Upper lobe of right lung (tissue), 1 donor: ENCODE data around the gene SOX18. TPM values are rescaled to one million over a fixed set of nuclear protein-coding genes. Genes with fewer than 3 reads are reported as not detected.

Source experiments
- ATAC-seq: fragments of 200-7000 bp; cut with Tn5 transposase; one replicate; pipeline ENCODE4 v1.9.1; 2020; ENCODE audit warnings: mild to moderate bottlenecking, moderate library complexity
- DNase-seq: peaks from one replicate; pipeline ENCODE4 v3.0.0-alpha.2; 2020
- H3K27ac ChIP-seq: fragments of 200-600 bp; one replicate; pipeline ENCODE4 v1.8.0; 2022
- H3K27me3 ChIP-seq: fragments of 200-600 bp; one replicate; pipeline ENCODE4 v1.8.0; 2022; ENCODE audit warnings: mild to moderate bottlenecking
- H3K36me3 ChIP-seq: fragments of 200-600 bp; one replicate; pipeline ENCODE4 v1.8.0; 2022
- H3K4me1 ChIP-seq: fragments of 200-600 bp; one replicate; pipeline ENCODE4 v1.8.0; 2022
- H3K4me3 ChIP-seq: fragments of 200-600 bp; one replicate; pipeline ENCODE4 v1.8.0; 2022; ENCODE audit warnings: mild to moderate bottlenecking
- H3K9me3 ChIP-seq: fragments of 200-600 bp; one replicate; pipeline ENCODE4 v1.8.0; 2022
- CTCF ChIP-seq: fragments of 200-600 bp; IDR thresholded peaks from one replicate; pipeline ENCODE4 v1.8.0; 2022; ENCODE audit warnings: antibody characterized with exemption
- intact Hi-C: fragments of 100-400 bp; cut with DNase I; formaldehyde crosslinking; loops from one replicate; pipeline ENCODE4 v1.11.0; 2022
- microRNA-seq: library from miRNA; unstranded; fragments of <30 nt; microRNA quantifications from one replicate; pipeline ENCODE4 v1.2.0, GENCODE V29; 2020; ENCODE audit warnings: borderline microRNAs expressed
- total RNA-seq: library from RNA; stranded (reverse); fragmentation: NEBNext Ultra II Directional; extraction: Animal tissue kit (Norgen Biotek cat#: 25700); gene quantifications from one replicate; pipeline ENCODE4 v1.2.1, GENCODE V29; 2021
- donor health status: DM: no; HTN: yes; CAD: no; lungs with severe emphysema.

Gene SOX18
- total RNA-seq, 1 donor from 2014 or later: 135 TPM

- DNase-seq (no peak), ATAC-seq (no peak)
- intact Hi-C loops: no loop called here
- H3K4me1 ChIP-seq: peaks cover 4% of the 10 kb centered on the region
- H3K27ac ChIP-seq: no peak overlapping the region
- H3K27me3 ChIP-seq: no peaks in the 10 kb centered on the region
- H3K9me3 ChIP-seq: no peaks in the 10 kb centered on the region
- no peak for TF ChIP-seq CTCF
- no peak overlapping the region for H3K4me3 ChIP-seq
- peaks cover 96% of the 10 kb centered on the region for H3K36me3 ChIP-seq
Observed at GRCh38 chr20:64001607-64002011, 47.8 kb downstream of the SOX18 start.

GRCh38 chr20:64000906-64001305 lies 48.5 kb downstream of the SOX18 start:
- H3K36me3 ChIP-seq: peaks cover 97% of the 10 kb centered on the region
- no peaks in the 10 kb centered on the region for H3K9me3 ChIP-seq
- H3K27me3 ChIP-seq: no peaks in the 10 kb centered on the region
- no peak overlapping the region for H3K4me3 ChIP-seq
- TF ChIP-seq CTCF: no peak
- intact Hi-C loops: no loop called here
- ATAC-seq (no peak), DNase-seq (no peak)
- peaks cover 4% of the 10 kb centered on the region for H3K4me1 ChIP-seq
- H3K27ac ChIP-seq: no peak overlapping the region

Small RNA genes within 50 kb of the gene (microRNA-seq; reads per million reads assigned to microRNA genes)
- gene MIR6813: 0.66 reads per million

Other genes starting within 250 kb of the SOX18 start
- gene ZBTB46, start 218.4 kb downstream of the SOX18 start, total RNA-seq: 19.7 TPM
- not detected for gene ABHD16B, start 188.1 kb downstream of the SOX18 start, total RNA-seq
- gene TPD52L2, start 184.4 kb downstream of the SOX18 start, total RNA-seq: 81.5 TPM
- 49.8 TPM for gene DNAJC5, start 154.5 kb downstream of the SOX18 start, total RNA-seq
- gene UCKL1, start 93.2 kb downstream of the SOX18 start, total RNA-seq: 38.9 TPM
- gene ZNF512B, start 79.7 kb downstream of the SOX18 start, total RNA-seq: 17.6 TPM
- 4.3 TPM for gene SAMD10, start 70.0 kb downstream of the SOX18 start, total RNA-seq
- 58.9 TPM for gene PRPF6, start 68.5 kb downstream of the SOX18 start, total RNA-seq
- gene C20orf204, start 13.5 kb downstream of the SOX18 start, total RNA-seq: 1.9 TPM
- gene TCEA2, start 13.6 kb upstream of the SOX18 start, total RNA-seq: 40.2 TPM
- gene RGS19, start 29.9 kb upstream of the SOX18 start, total RNA-seq: 40.8 TPM
- 1.9 TPM for gene OPRL1, start 30.4 kb upstream of the SOX18 start, total RNA-seq
- gene LKAAEAR1, start 34.8 kb upstream of the SOX18 start, total RNA-seq: not detected
- not detected for gene NPBWR2, start 57.9 kb upstream of the SOX18 start, total RNA-seq
- 0.12 TPM for gene MYT1, start 114.8 kb upstream of the SOX18 start, total RNA-seq
- gene PCMTD2, start 206.1 kb upstream of the SOX18 start, total RNA-seq: 58.8 TPM